ENCODE results near the gene ROBO1.

DNA sequence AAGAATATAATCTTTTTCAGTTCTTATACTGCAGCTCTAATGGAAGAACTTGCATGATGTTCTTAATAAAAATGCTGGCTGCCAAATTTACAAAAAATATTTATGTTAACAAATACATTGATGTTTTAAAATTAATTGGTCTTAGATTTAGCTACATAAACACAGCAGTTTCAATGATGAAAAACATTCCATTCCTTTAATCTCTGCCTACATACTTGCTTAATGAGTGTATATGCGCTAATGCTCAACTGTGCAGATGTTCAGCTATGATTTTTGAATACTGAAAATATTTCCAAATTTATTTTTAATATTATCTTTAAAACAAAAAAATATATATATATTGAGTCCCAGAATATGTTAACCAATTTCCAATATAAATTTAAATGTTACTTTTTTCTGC is 867.4 kb downstream of the ROBO1 start:
- TF ChIP-seq POLR2AphosphoS5 (IDR thresholded peaks at IDR 0.05; ENCODE audit: insufficient read depth in 1 of 2, low read depth in 1 of 2): no peak
- TF ChIP-seq, protein P1, sequence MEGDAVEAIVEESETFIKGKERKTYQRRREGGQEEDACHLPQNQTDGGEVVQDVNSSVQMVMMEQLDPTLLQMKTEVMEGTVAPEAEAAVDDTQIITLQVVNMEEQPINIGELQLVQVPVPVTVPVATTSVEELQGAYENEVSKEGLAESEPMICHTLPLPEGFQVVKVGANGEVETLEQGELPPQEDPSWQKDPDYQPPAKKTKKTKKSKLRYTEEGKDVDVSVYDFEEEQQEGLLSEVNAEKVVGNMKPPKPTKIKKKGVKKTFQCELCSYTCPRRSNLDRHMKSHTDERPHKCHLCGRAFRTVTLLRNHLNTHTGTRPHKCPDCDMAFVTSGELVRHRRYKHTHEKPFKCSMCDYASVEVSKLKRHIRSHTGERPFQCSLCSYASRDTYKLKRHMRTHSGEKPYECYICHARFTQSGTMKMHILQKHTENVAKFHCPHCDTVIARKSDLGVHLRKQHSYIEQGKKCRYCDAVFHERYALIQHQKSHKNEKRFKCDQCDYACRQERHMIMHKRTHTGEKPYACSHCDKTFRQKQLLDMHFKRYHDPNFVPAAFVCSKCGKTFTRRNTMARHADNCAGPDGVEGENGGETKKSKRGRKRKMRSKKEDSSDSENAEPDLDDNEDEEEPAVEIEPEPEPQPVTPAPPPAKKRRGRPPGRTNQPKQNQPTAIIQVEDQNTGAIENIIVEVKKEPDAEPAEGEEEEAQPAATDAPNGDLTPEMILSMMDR (IDR thresholded peaks at IDR 0.05): no peak
- no peak for TF ChIP-seq POLR2A (IDR thresholded peaks at IDR 0.05)

All from vagina (tissue), 2 donors.